SKM-1 (cell line): Measurements from ENCODE around the gene PSMG4.

Source experiments
- DNase-seq: peaks from one replicate; lab custom pipeline; 2025; ENCODE audit not compliant: unreplicated experiment; lab: John Stamatoyannopoulos, UW

PSMG4 gene

DNA sequence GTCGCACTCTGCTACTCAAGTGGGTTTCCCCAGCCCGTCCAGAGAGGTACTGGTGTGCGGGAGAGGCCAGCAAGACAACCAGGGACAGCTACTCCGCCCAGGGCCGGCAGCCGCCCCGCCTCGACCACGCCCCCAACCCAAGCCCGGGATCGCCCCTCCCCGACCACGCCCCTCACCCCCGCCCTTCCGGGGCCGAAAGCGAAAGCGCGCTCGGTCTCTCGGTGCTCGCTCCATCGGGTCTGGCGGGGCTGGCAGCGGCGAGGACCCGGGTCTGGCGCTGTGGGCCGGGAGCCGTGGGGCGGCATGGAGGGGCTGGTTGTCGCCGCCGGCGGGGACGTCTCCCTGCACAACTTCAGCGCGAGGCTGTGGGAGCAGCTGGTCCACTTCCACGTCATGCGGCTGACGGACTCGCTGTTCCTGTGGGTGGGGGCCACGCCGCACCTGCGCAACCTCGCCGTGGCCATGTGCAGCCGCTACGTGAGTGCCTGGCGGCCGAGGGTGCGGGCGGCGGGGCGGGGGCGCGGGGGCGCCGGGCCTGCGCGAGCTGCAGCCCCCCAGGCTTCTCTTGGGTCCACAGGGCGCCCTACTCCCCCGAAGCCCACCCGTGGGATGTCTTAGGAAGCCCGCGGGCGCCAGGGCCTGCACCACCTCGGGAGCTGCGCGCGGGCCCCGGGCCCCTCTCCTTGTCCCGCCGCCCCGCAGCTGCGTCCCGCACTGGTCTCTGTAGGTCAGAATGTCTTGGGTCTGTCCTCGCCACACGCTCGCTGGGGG lies at the start of gene PSMG4:
Gene PSMG4, plus strand, starts transcription at position 228 of the 771 bp plus-strand sequence. Its CDS starts 76 bp downstream, at position 304.
- DNase-seq, result peak; percentile 86

- DNase-seq, result no peak
Measured at GRCh38 chr6:3209114-3210023, 49.4 kb upstream of the PSMG4 start.

GRCh38 chr6:3210024-3210610 lies 48.6 kb upstream of the PSMG4 start:
- no peak for DNase-seq

DNA sequence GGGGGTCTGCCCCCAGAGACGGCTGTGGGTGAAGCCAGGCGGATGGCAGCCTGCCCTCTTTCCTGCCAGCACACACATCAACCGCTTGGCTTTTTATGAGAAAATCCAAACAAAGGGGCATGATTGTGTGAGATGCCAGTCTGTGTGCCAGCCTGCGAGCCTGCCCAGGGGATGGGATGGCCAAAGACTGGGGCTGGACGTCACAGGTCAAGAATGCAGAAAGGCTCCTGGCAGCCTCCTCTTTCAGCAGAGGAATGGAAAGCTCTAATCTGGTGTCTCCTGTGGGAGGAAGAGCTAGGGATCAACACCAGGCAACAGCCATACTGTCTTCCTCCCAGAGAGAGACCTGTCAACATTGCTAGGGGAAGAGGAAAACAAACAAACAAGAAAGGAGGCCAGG lies 47.1 kb upstream of the PSMG4 start:
- no peak for DNase-seq

- DNase-seq, result no peak
Measured at GRCh38 chr6:3212261-3212660, 46.5 kb upstream of the PSMG4 start.

DNA sequence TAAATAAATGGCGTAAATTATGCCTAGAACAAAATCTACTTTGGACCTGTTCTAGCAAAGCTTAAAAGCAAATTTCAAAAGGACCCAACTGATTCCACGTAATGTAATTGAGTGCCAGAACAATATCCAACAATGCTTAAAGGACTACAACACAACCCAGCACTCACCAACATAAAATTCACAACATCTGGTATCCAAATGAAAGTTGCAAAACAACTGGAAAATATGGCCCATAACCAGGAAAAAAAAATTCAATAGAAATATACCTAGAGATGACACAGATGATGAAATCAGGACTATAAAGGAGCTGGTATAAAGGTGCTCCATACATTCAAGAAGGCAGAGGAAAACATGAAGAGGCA lies 45.4 kb upstream of the PSMG4 start:
- no peak for DNase-seq

GRCh38 chr6:3214898-3215297 lies 43.8 kb upstream of the PSMG4 start:
- DNase-seq, result no peak

GRCh38 chr6:3217286-3217685 lies 41.5 kb upstream of the PSMG4 start:
- no peak for DNase-seq

DNA sequence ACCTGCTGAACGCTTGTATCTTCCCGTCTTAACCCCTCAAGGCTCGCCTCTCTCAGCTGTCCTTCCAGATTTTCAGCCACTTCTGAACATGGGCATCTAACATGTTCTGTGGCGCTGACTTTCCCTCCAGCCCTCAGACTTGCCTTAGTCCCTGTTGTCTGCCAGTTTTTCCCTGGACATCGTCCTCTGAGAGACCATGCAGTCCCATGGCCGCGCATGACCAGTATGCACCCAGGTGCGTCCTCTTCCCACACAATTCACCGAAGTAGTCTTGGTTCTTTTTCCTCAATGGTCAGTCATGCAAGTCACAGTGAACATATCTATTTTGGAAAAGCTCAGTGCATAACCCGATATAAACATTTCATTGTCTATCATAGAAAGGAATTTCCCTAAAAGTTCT lies 40.5 kb upstream of the PSMG4 start:
- no peak for DNase-seq

DNA sequence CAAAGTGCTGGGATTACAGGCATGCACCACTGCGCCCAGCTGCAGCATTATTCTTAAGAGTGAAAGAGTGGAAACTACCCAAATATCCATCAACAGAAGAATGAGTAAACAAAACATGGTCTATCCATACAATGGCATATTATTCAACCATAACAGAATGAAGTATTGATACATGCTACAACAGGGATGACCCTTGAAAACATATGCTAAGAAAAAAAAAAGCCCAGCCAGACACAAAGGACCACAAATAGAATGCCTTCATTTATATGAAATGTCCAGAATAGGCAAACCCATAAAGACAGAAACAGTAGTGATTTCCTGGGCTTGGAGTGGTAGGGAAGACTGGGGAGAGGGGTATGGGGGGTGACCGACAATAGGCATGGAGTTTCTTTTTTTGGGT lies 38.4 kb upstream of the PSMG4 start:
- no peak for DNase-seq

- DNase-seq, result no peak
Measured at GRCh38 chr6:3221578-3221977, 37.2 kb upstream of the PSMG4 start.

DNA sequence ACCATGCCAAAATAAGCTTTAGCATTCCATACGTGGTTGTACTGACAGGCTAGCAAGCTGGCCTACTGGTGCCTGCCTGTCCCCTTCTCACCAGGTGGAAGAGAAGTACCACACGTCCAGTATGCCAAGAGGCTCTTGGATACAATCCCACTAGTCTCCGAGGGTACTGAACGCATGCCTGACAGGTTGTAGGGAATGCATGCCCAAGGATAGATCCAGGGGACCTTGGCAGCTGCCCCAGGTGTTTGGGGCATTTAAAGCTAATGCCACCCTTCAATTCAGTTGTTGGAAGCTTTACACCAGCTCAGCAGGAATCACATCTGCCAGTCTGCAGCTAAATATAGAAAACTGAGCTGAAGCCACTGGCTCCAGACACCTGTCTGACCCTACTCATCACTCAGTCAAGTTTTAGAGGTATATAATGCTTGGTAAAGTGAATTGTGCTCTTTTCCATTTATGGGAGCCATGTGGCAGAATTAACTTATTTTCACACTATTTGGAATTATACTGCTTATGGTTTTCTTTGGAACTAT lies 36.2 kb upstream of the PSMG4 start:
- no peak for DNase-seq

- DNase-seq, result no peak
Measured at GRCh38 chr6:3226042-3226441, 32.7 kb upstream of the PSMG4 start.

DNA sequence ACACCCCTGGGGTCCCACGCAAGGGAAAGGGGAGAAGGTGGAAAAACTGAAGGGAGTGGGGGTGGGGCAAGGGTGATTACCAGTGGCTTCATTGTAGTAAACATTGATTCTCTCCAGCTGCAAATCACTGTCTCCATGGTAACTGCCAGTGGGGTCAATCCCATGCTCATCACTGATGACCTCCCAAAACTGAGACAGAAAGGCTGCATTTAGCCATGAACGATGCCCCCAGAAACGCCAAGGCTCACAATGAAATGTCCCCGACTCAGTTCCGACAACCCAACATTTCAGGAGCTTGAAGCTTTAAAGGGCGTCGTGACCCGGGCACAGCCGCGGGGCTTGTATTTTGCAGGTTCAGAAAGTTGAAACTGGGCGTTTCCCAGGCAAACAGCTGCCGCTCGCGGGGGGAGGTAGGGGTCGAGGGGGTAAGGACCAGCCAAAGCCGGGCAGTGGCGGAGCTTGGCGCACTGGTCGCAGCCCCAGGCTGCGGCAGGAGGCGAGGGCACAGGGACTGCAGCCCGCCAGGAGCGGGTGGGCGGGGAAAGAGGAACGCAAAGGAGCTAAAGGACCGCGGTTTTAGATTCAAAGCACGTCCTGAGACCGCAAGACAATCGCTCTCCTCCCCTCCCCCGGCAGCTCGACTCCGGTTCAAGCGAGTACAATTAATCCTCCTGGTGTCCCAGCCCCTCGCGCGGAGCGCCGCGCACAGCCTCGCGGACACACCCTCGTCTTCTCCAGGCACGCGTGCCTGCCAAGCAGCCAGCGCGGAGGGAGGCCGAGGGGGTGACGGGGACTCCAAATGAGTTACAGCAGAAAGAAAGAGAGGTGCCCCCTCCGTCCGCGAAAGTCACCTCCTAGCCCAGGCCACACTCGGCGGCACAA lies 32.0 kb upstream of the PSMG4 start:
- DNase-seq, result no peak

GRCh38 chr6:3227363-3228045 lies 31.2 kb upstream of the PSMG4 start, which contains the start of gene TUBB2B:
Gene TUBB2B, minus strand, starts transcription at chr6:3227653. Its CDS starts 110 bp downstream, at chr6:3227543.
- DNase-seq, result no peak

- no peak for DNase-seq
Measured at GRCh38 chr6:3228046-3228671, 30.6 kb upstream of the PSMG4 start.

DNA sequence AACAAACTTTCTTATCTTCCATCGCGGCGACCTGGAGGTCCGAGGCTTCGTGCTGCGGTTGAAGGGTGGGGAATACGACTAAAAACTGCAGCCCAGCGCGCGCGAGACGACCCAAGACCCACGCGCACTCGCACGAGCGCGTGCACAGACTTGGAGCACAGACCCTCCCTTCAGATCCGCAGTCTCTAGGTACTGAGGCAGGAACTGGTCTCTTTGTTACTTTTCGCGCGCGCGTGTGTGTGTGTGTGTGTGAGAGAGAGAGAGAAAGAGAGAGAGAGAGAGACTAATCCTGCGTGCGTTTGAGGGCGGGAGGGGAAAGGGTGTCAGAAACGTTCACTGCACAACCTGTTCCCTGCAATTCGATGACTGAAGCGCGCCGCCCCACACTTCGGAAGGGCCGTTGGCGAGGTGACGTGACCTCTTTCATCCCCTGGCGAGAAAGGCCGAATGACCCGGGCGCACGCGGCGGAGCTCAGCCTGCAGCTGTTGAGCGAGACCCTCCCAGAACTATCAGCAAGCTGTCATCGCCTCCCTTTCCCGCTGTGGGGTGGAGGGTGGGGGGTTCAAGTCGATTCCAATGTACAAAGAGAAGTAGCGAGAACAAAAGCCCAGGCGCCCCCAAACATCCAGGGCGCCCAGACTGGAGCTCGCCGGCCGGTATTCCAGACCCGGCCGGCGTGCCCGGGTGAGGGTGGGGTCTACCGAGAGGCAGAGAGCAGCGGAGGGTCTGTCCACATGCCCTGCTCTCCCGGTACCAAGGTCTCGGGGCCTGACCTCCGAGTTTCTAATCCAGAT lies 29.8 kb upstream of the PSMG4 start:
- DNase-seq, result no peak

GRCh38 chr6:3229566-3230178 lies 29.1 kb upstream of the PSMG4 start:
- no peak for DNase-seq
